ENCODE data around the gene PDE3B.
"Not testable (repeated sequence)": the region's sequence is repeated elsewhere in the genome, so short reads cannot be mapped to it uniquely, and the experiment has no call there.

PDE3B gene

DNA sequence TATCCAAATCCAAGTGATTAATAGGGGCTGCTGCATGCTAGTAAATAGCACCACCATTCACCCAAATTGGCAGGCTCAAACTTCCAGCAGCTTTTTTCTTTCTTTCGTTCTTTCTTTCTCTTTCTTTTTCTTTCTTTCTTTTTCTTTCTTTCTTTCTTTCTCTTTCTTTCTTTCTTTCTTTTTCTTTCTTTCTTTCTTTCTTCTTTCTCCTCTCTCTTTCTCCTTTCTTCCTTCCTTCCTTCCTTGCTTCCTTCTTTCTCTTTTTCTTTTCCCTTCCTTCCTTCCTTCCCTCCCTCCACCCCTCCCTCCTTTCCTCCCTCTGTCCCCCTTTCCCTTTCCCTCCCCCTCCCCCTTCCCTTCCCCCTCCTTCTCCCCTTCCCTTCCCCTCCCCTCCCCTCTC lies 81.5 kb downstream of the PDE3B start:
- no peak for DNase-seq (ENCODE audit: low read depth in 2 of 2)
- no peak for TF ChIP-seq CTCF (IDR thresholded peaks at IDR 0.05; ENCODE audit: low read depth, low read length)
- no peak overlapping the region for H3K4me3 ChIP-seq (replicated peaks in 1 of 2; ENCODE audit: low read depth in 2 of 2, low read length in 2 of 2)

DNA sequence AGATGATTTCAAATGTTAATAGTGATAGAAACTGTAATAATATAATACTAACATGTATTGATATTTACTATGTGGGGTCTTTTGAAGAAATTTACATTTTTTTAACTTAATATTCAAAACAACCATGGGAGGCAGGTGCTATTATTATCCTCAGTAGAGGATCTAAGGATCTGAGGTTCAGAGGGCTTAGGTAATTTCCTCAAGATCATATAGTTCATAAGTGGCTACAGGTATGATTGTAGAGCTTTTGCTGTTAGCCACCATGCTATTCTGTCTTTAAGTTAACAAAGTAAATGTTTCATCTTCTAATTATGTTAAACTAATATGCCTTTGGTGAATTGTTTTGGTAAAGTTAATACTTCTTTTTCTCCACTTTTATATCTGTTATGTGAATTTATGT lies 83.6 kb downstream of the PDE3B start:
- no peak for TF ChIP-seq CTCF (IDR thresholded peaks at IDR 0.05; ENCODE audit: low read depth, low read length)
- no peak overlapping the region for H3K4me3 ChIP-seq (replicated peaks in 1 of 2; ENCODE audit: low read depth in 2 of 2, low read length in 2 of 2)
- no peak for DNase-seq (ENCODE audit: low read depth in 2 of 2)

DNA sequence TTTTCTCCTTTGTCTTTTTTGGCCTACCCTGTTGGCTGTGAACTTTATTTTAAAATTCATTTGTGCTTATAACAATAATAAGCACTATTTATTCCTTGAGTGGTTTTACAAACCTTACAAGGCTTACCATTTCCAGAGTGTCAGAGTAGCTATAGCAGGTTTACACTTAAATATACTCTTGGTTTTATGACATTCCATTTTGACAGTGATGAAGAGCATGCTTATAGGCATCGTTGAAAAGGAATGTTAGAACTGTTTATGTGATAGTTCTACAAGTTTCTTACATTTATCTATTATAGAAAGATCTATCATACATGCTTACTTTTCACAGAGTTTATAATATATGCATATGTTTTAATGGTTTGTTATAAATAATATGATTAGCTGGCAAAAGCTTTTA lies 84.1 kb downstream of the PDE3B start:
- no peak overlapping the region for H3K4me3 ChIP-seq (replicated peaks in 1 of 2; ENCODE audit: low read depth in 2 of 2, low read length in 2 of 2)
- no peak for TF ChIP-seq CTCF (IDR thresholded peaks at IDR 0.05; ENCODE audit: low read depth, low read length)
- no peak for DNase-seq (ENCODE audit: low read depth in 2 of 2)

DNA sequence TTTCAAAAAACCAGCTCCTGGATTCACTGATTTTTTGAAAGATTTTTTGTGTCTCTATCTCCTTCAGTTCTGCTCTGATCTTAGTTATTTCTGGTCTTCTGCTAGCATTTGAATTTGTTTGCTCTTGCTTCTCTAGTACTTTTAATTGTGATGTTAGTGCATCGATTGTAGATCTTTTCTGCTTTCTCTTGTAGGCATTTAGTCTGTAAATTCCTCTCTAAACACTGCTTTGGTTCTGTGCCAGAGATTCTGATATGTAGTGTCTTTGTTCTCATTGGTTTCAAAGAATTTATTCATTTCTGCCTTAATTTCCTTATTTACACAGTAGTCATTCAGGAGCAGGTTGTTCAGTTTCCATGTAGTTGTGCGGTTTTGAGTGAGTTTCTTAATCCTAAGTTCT lies 96.9 kb downstream of the PDE3B start:
- DNase-seq (ENCODE audit: low read depth in 2 of 2); H3K4me3 ChIP-seq (replicated peaks in 1 of 2; ENCODE audit: low read depth in 2 of 2, low read length in 2 of 2): not testable (repeated sequence)

DNA sequence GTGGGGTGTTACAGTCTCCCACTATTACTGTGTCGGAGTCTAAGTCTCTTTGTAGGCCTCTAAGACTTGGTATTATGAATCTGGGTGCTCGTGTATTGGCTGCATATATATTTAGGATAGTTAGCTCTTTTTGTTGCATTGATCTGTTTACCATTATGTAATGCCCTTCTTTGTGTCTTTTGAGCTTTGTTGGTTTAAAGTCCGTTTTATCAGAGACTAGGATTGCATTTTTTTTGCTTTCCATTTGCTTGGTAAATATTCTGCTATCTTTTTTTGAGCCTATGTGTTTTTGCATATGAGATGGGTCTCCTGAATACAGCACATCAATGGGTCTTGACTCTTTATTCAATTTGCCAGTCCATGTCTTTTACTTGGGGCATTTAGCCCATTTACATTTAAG lies 97.6 kb downstream of the PDE3B start:
- no peak for TF ChIP-seq CTCF (IDR thresholded peaks at IDR 0.05; ENCODE audit: low read depth, low read length)
- no peak for DNase-seq (ENCODE audit: low read depth in 2 of 2)
- no peak overlapping the region for H3K4me3 ChIP-seq (replicated peaks in 1 of 2; ENCODE audit: low read depth in 2 of 2, low read length in 2 of 2)

GRCh38 chr11:14742849-14743559 lies 99.4 kb downstream of the PDE3B start:
- DNase-seq (ENCODE audit: low read depth in 2 of 2) = no peak
- TF ChIP-seq CTCF (IDR thresholded peaks at IDR 0.05; ENCODE audit: low read depth, low read length) = no peak
- H3K4me3 ChIP-seq (replicated peaks in 1 of 2; ENCODE audit: low read depth in 2 of 2, low read length in 2 of 2) = no peak overlapping the region

GRCh38 chr11:14743667-14744066 lies 100.1 kb downstream of the PDE3B start:
- DNase-seq (ENCODE audit: low read depth in 2 of 2); H3K4me3 ChIP-seq (replicated peaks in 1 of 2; ENCODE audit: low read depth in 2 of 2, low read length in 2 of 2): not testable (repeated sequence)

GRCh38 chr11:14746857-14747395 lies 103.3 kb downstream of the PDE3B start:
- no peak overlapping the region for H3K4me3 ChIP-seq (replicated peaks in 1 of 2; ENCODE audit: low read depth in 2 of 2, low read length in 2 of 2)
- no peak for DNase-seq (ENCODE audit: low read depth in 2 of 2)
- TF ChIP-seq CTCF (IDR thresholded peaks at IDR 0.05; ENCODE audit: low read depth, low read length) = no peak

Data from cardiac fibroblast (primary cell).